ENCODE data around the gene TPRG1L.

The TPRG1L gene

GRCh38 chr1:3608154-3608553 lies 16.7 kb upstream of the TPRG1L start:
- H3K4me3 ChIP-seq (ENCODE audit: low read length in 2 of 2) = no peak overlapping the region
- no peaks in the 10 kb centered on the region for H3K9me3 ChIP-seq (ENCODE audit: control insufficient read depth in 2 of 2, low read length in 2 of 2)
- H3K27ac ChIP-seq (ENCODE audit: low read depth in 2 of 2, low read length in 2 of 2) = no peak overlapping the region
- H3K27me3 ChIP-seq (ENCODE audit: control insufficient read depth in 2 of 2, insufficient read depth in 2 of 2, low read length in 2 of 2) = peaks cover 8 to 15% of the 10 kb centered on the region in 2 donors
- H3K9ac ChIP-seq (ENCODE audit: low read depth in 1 of 2, low read length in 2 of 2) = no peak overlapping the region
- no peaks in the 10 kb centered on the region for H3K36me3 ChIP-seq (ENCODE audit: control insufficient read depth in 2 of 2, insufficient read depth in 2 of 2, low read length in 2 of 2)
- H3K4me1 ChIP-seq (ENCODE audit: control insufficient read depth in 2 of 2, insufficient read depth in 2 of 2, low read length in 2 of 2) = peaks cover 2 to 5% of the 10 kb centered on the region in 2 donors

- no peak overlapping the region for H3K9ac ChIP-seq (ENCODE audit: low read depth in 1 of 2, low read length in 2 of 2)
- H3K36me3 ChIP-seq (ENCODE audit: control insufficient read depth in 2 of 2, insufficient read depth in 2 of 2, low read length in 2 of 2) = no peaks in the 10 kb centered on the region
- peaks cover 8 to 18% of the 10 kb centered on the region in 2 donors for H3K27me3 ChIP-seq (ENCODE audit: control insufficient read depth in 2 of 2, insufficient read depth in 2 of 2, low read length in 2 of 2)
- no peaks in the 10 kb centered on the region for H3K9me3 ChIP-seq (ENCODE audit: control insufficient read depth in 2 of 2, low read length in 2 of 2)
- no peak overlapping the region for H3K4me3 ChIP-seq (ENCODE audit: low read length in 2 of 2)
- H3K27ac ChIP-seq (ENCODE audit: low read depth in 2 of 2, low read length in 2 of 2) = no peak overlapping the region
- peaks cover 2 to 5% of the 10 kb centered on the region in 2 donors for H3K4me1 ChIP-seq (ENCODE audit: control insufficient read depth in 2 of 2, insufficient read depth in 2 of 2, low read length in 2 of 2)
These were observed 15.6 kb upstream of the TPRG1L start for GRCh38 chr1:3609016-3609768.

- Histone ChIP-seq H3K36me3 (ENCODE audit: control insufficient read depth in 2 of 2, insufficient read depth in 2 of 2, low read length in 2 of 2) (no peaks in the 10 kb centered on the region), H3K27me3 (ENCODE audit: control insufficient read depth in 2 of 2, insufficient read depth in 2 of 2, low read length in 2 of 2) (peaks cover 8 to 18% of the 10 kb centered on the region in 2 donors), H3K9ac (ENCODE audit: low read depth in 1 of 2, low read length in 2 of 2) (no peak overlapping the region), H3K4me1 (ENCODE audit: control insufficient read depth in 2 of 2, insufficient read depth in 2 of 2, low read length in 2 of 2) (peaks cover 2 to 5% of the 10 kb centered on the region in 2 donors), H3K27ac (ENCODE audit: low read depth in 2 of 2, low read length in 2 of 2) (no peak overlapping the region), H3K9me3 (ENCODE audit: control insufficient read depth in 2 of 2, low read length in 2 of 2) (no peaks in the 10 kb centered on the region), H3K4me3 (ENCODE audit: low read length in 2 of 2) (no peak overlapping the region)
These were observed 14.9 kb upstream of the TPRG1L start for GRCh38 chr1:3609769-3610526.

- peaks cover 8 to 18% of the 10 kb centered on the region in 2 donors for H3K27me3 ChIP-seq (ENCODE audit: control insufficient read depth in 2 of 2, insufficient read depth in 2 of 2, low read length in 2 of 2)
- peaks cover 2 to 5% of the 10 kb centered on the region in 2 donors for H3K4me1 ChIP-seq (ENCODE audit: control insufficient read depth in 2 of 2, insufficient read depth in 2 of 2, low read length in 2 of 2)
- no peak overlapping the region for H3K9ac ChIP-seq (ENCODE audit: low read depth in 1 of 2, low read length in 2 of 2)
- no peaks in the 10 kb centered on the region for H3K9me3 ChIP-seq (ENCODE audit: control insufficient read depth in 2 of 2, low read length in 2 of 2)
- no peaks in the 10 kb centered on the region for H3K36me3 ChIP-seq (ENCODE audit: control insufficient read depth in 2 of 2, insufficient read depth in 2 of 2, low read length in 2 of 2)
- no peak overlapping the region for H3K4me3 ChIP-seq (ENCODE audit: low read length in 2 of 2)
- H3K27ac ChIP-seq (ENCODE audit: low read depth in 2 of 2, low read length in 2 of 2) = no peak overlapping the region
These were observed 14.2 kb upstream of the TPRG1L start for GRCh38 chr1:3610527-3611169.

GRCh38 chr1:3611170-3612019 lies 13.4 kb upstream of the TPRG1L start, which contains the start of gene MEGF6:
Gene MEGF6 (minus strand): TSS chr1:3611508. CDS start chr1:3611268, 240 bp downstream.
- H3K9me3 ChIP-seq (ENCODE audit: control insufficient read depth in 2 of 2, low read length in 2 of 2) = no peaks in the 10 kb centered on the region
- H3K27me3 ChIP-seq (ENCODE audit: control insufficient read depth in 2 of 2, insufficient read depth in 2 of 2, low read length in 2 of 2) = peaks cover 8 to 18% of the 10 kb centered on the region in 2 donors
- H3K9ac ChIP-seq (ENCODE audit: low read depth in 1 of 2, low read length in 2 of 2) = no peak within 1 kb of the TSS
- peak within 1 kb of the TSS in 1 of 2 donors; percentile 27 for H3K4me3 ChIP-seq (ENCODE audit: low read length in 2 of 2)
- H3K27ac ChIP-seq (ENCODE audit: low read depth in 2 of 2, low read length in 2 of 2) = no peak within 1 kb of the TSS
- no peaks in the 10 kb centered on the region for H3K36me3 ChIP-seq (ENCODE audit: control insufficient read depth in 2 of 2, insufficient read depth in 2 of 2, low read length in 2 of 2)
- peaks cover 2 to 5% of the 10 kb centered on the region in 2 donors for H3K4me1 ChIP-seq (ENCODE audit: control insufficient read depth in 2 of 2, insufficient read depth in 2 of 2, low read length in 2 of 2)

- Histone ChIP-seq H3K9me3 (ENCODE audit: control insufficient read depth in 2 of 2, low read length in 2 of 2) (no peaks in the 10 kb centered on the region), H3K9ac (ENCODE audit: low read depth in 1 of 2, low read length in 2 of 2) (no peak overlapping the region), H3K4me3 (ENCODE audit: low read length in 2 of 2) (no peak overlapping the region), H3K27ac (ENCODE audit: low read depth in 2 of 2, low read length in 2 of 2) (no peak overlapping the region), H3K27me3 (ENCODE audit: control insufficient read depth in 2 of 2, insufficient read depth in 2 of 2, low read length in 2 of 2) (peaks cover 8 to 18% of the 10 kb centered on the region in 2 donors), H3K36me3 (ENCODE audit: control insufficient read depth in 2 of 2, insufficient read depth in 2 of 2, low read length in 2 of 2) (no peaks in the 10 kb centered on the region), H3K4me1 (ENCODE audit: control insufficient read depth in 2 of 2, insufficient read depth in 2 of 2, low read length in 2 of 2) (peaks cover 2 to 5% of the 10 kb centered on the region in 2 donors)
These were observed 12.7 kb upstream of the TPRG1L start for GRCh38 chr1:3612123-3612522.

- Histone ChIP-seq H3K9ac (ENCODE audit: low read depth in 1 of 2, low read length in 2 of 2) (no peak overlapping the region), H3K4me1 (ENCODE audit: control insufficient read depth in 2 of 2, insufficient read depth in 2 of 2, low read length in 2 of 2) (peaks cover 5 to 7% of the 10 kb centered on the region in 2 donors), H3K27ac (ENCODE audit: low read depth in 2 of 2, low read length in 2 of 2) (no peak overlapping the region), H3K9me3 (ENCODE audit: control insufficient read depth in 2 of 2, low read length in 2 of 2) (no peaks in the 10 kb centered on the region), H3K4me3 (ENCODE audit: low read length in 2 of 2) (no peak overlapping the region), H3K27me3 (ENCODE audit: control insufficient read depth in 2 of 2, insufficient read depth in 2 of 2, low read length in 2 of 2) (peaks cover 2 to 13% of the 10 kb centered on the region in 2 donors), H3K36me3 (ENCODE audit: control insufficient read depth in 2 of 2, insufficient read depth in 2 of 2, low read length in 2 of 2) (no peaks in the 10 kb centered on the region)
These were observed 9.8 kb upstream of the TPRG1L start for GRCh38 chr1:3614755-3615742.

GRCh38 chr1:3616861-3617260 lies 8.0 kb upstream of the TPRG1L start:
- no peak overlapping the region for H3K9ac ChIP-seq (ENCODE audit: low read depth in 1 of 2, low read length in 2 of 2)

More at GRCh38 chr1:3616861-3617260, 8.0 kb upstream of the TPRG1L start:
- Histone ChIP-seq H3K4me3 (ENCODE audit: low read length in 2 of 2) (no peak overlapping the region), H3K36me3 (ENCODE audit: control insufficient read depth in 2 of 2, insufficient read depth in 2 of 2, low read length in 2 of 2) (no peaks in the 10 kb centered on the region), H3K9me3 (ENCODE audit: control insufficient read depth in 2 of 2, low read length in 2 of 2) (no peaks in the 10 kb centered on the region), H3K4me1 (ENCODE audit: control insufficient read depth in 2 of 2, insufficient read depth in 2 of 2, low read length in 2 of 2) (peaks cover 2 to 4% of the 10 kb centered on the region in 2 donors), H3K27ac (ENCODE audit: low read depth in 2 of 2, low read length in 2 of 2) (no peak overlapping the region), H3K27me3 (ENCODE audit: control insufficient read depth in 2 of 2, insufficient read depth in 2 of 2, low read length in 2 of 2) (peaks cover 0 to 7% of the 10 kb centered on the region in 2 donors)

All from mucosa of rectum (tissue), 2 donors.